ENCODE measurements around the gene EID2B.

DNA sequence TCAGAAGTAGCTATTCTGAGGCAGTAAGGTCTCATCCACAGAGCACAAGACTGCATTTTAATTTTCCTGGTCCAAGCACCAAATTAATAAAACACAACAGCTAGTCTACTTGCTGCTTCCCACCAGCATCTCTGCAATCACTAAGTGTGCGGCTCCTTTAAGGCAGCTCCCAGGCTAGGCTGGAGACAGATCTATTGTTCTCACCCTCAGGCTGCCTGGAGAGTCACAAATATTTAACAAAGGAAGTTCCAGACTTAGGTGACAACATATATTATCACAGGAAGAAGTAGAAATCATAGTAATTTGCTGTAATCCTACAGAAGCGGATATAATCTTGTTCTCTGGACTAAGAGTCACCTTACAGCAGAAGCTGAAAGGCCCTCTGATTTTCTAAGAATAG lies 9.6 kb upstream of the EID2B start:
- TF ChIP-seq FOXK1 (CRISPR knock-in tag; IDR thresholded peaks at IDR 0.05; ENCODE audit: borderline replicate concordance) (no peak), ZNF133 (CRISPR knock-in tag; IDR thresholded peaks at IDR 0.05) (no peak), ZNF57 (CRISPR knock-in tag; IDR thresholded peaks at IDR 0.05) (no peak), KLF16 (IDR thresholded peaks at IDR 0.05) (no peak), ZBTB1 (CRISPR knock-in tag; IDR thresholded peaks at IDR 0.05; ENCODE audit: borderline replicate concordance, low read depth) (no peak), BCL6 (CRISPR knock-in tag; IDR thresholded peaks at IDR 0.05) (no peak), ZKSCAN3 (CRISPR knock-in tag; IDR thresholded peaks at IDR 0.05) (no peak), YBX1 (IDR thresholded peaks at IDR 0.05) (no peak), FOXM1 (IDR thresholded peaks at IDR 0.05; ENCODE audit: low read depth) (no peak), FOXM1 (CRISPR knock-in tag; IDR thresholded peaks at IDR 0.05; ENCODE audit: low read depth) (no peak), SIN3B (IDR thresholded peaks at IDR 0.05; ENCODE audit: low read depth) (no peak)
- TF ChIP-seq, protein P1, sequence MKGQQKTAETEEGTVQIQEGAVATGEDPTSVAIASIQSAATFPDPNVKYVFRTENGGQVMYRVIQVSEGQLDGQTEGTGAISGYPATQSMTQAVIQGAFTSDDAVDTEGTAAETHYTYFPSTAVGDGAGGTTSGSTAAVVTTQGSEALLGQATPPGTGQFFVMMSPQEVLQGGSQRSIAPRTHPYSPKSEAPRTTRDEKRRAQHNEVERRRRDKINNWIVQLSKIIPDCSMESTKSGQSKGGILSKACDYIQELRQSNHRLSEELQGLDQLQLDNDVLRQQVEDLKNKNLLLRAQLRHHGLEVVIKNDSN (CRISPR knock-in tag; IDR thresholded peaks at IDR 0.05): no peak
- TF ChIP-seq, protein P2, sequence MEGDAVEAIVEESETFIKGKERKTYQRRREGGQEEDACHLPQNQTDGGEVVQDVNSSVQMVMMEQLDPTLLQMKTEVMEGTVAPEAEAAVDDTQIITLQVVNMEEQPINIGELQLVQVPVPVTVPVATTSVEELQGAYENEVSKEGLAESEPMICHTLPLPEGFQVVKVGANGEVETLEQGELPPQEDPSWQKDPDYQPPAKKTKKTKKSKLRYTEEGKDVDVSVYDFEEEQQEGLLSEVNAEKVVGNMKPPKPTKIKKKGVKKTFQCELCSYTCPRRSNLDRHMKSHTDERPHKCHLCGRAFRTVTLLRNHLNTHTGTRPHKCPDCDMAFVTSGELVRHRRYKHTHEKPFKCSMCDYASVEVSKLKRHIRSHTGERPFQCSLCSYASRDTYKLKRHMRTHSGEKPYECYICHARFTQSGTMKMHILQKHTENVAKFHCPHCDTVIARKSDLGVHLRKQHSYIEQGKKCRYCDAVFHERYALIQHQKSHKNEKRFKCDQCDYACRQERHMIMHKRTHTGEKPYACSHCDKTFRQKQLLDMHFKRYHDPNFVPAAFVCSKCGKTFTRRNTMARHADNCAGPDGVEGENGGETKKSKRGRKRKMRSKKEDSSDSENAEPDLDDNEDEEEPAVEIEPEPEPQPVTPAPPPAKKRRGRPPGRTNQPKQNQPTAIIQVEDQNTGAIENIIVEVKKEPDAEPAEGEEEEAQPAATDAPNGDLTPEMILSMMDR (IDR thresholded peaks at IDR 0.05 in 2 of 3, conservative IDR thresholded peaks at IDR 0.05 in 1 of 3; ENCODE audit: insufficient read depth in 2 of 3, low read depth in 1 of 3, low read length in 3 of 3): no peak
- TF ChIP-seq, protein P3, sequence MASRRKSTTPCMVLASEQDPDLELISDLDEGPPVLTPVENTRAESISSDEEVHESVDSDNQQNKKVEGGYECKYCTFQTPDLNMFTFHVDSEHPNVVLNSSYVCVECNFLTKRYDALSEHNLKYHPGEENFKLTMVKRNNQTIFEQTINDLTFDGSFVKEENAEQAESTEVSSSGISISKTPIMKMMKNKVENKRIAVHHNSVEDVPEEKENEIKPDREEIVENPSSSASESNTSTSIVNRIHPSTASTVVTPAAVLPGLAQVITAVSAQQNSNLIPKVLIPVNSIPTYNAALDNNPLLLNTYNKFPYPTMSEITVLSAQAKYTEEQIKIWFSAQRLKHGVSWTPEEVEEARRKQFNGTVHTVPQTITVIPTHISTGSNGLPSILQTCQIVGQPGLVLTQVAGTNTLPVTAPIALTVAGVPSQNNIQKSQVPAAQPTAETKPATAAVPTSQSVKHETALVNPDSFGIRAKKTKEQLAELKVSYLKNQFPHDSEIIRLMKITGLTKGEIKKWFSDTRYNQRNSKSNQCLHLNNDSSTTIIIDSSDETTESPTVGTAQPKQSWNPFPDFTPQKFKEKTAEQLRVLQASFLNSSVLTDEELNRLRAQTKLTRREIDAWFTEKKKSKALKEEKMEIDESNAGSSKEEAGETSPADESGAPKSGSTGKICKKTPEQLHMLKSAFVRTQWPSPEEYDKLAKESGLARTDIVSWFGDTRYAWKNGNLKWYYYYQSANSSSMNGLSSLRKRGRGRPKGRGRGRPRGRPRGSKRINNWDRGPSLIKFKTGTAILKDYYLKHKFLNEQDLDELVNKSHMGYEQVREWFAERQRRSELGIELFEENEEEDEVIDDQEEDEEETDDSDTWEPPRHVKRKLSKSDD (conservative IDR thresholded peaks at IDR 0.05; ENCODE audit: low read length): no peak
- TF ChIP-seq, protein P4, sequence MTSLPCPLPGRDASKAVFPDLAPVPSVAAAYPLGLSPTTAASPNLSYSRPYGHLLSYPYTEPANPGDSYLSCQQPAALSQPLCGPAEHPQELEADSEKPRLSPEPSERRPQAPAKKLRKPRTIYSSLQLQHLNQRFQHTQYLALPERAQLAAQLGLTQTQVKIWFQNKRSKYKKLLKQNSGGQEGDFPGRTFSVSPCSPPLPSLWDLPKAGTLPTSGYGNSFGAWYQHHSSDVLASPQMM (CRISPR knock-in tag; IDR thresholded peaks at IDR 0.05): no peak
